Measurements from ENCODE around the gene CACNA1E.

GRCh38 chr1:181620183-181620582, 136.9 kb downstream of the CACNA1E start:
- TF ChIP-seq CTCF (IDR thresholded peaks at IDR 0.05 in 8 of 11, conservative IDR thresholded peaks at IDR 0.05 in 3 of 11) (no peak), POLR2A (IDR thresholded peaks at IDR 0.05) (no peak)

Measured in spleen (tissue), 7 donors.